WTC11 (cell line): Measurements from ENCODE around the gene CAPN15. TPM values are rescaled to one million over a fixed set of nuclear protein-coding genes. Genes with fewer than 3 reads are reported as not detected.

Experiments
- ATAC-seq: fragments of 200-7000 bp; cut with Tn5 transposase; 2 replicates; pipeline ENCODE4 v1.10.0; 2021; ENCODE audit warnings: mild to moderate bottlenecking, moderate library complexity
- CTCF ChIA-PET: fragments of 300-600 bp; sonication (Branson Sonifier 250); formaldehyde crosslinking; loops from one replicate; lab custom pipeline; 2021; ENCODE audit warnings: antibody characterized with exemption; lab: Charles Lee
- POLR2A ChIA-PET: fragments of 350-600 bp; sonication (Branson Sonifier 250); formaldehyde crosslinking; loops from one replicate; lab custom pipeline; 2021; ENCODE audit warnings: antibody characterized with exemption; lab: Charles Lee
- DNase-seq: peaks from one replicate; pipeline ENCODE4 v3.0.0; 2021; ENCODE audit warnings: low spot score
- H3K27ac Mint-ChIP-seq: 2 replicates; pipeline ENCODE4 v1.8.0; 2021; ENCODE audit warnings: mixed read lengths
- H3K27me3 Mint-ChIP-seq: 2 replicates; pipeline ENCODE4 v1.8.0; 2021; ENCODE audit warnings: low read depth, mild to moderate bottlenecking, moderate library complexity, mixed read lengths
- H3K36me3 Mint-ChIP-seq: 2 replicates; pipeline ENCODE4 v1.8.0; 2021; ENCODE audit warnings: mixed read lengths
- H3K4me1 Mint-ChIP-seq: 2 replicates; pipeline ENCODE4 v1.8.0; 2022; ENCODE audit warnings: mixed read lengths
- H3K4me3 Mint-ChIP-seq: 2 replicates; pipeline ENCODE4 v1.8.0; 2021; ENCODE audit warnings: mild to moderate bottlenecking, moderate library complexity, mixed read lengths
- H3K9me3 Mint-ChIP-seq: 2 replicates; pipeline ENCODE4 v1.8.0; 2021; ENCODE audit warnings: mixed read lengths
- ATF1 ChIP-seq: sonication (generic); formaldehyde crosslinking; IDR thresholded peaks from 2 replicates; pipeline ENCODE4 v1.8.1; 2023; ENCODE audit warnings: mild to moderate bottlenecking, moderate library complexity, missing genetic modification reagents
- CBFB ChIP-seq: sonication (generic); formaldehyde crosslinking; IDR thresholded peaks from 2 replicates; pipeline ENCODE4 v1.8.1; 2022; ENCODE audit warnings: mild to moderate bottlenecking, low read depth, missing genetic modification reagents
- FOXP1 ChIP-seq: sonication (generic); formaldehyde crosslinking; IDR thresholded peaks from 2 replicates; pipeline ENCODE4 v1.8.0; 2022; ENCODE audit warnings: missing genetic modification reagents, mild to moderate bottlenecking, moderate library complexity, borderline replicate concordance
- MYBL2 ChIP-seq: sonication (generic); formaldehyde crosslinking; IDR thresholded peaks from 2 replicates; pipeline ENCODE4 v1.8.1; 2023; ENCODE audit warnings: mild to moderate bottlenecking, moderate library complexity, missing genetic modification reagents
- TCF7 ChIP-seq: sonication (generic); formaldehyde crosslinking; IDR thresholded peaks from 2 replicates; pipeline ENCODE4 v1.8.0; 2022; ENCODE audit warnings: mild to moderate bottlenecking, low read depth, missing genetic modification reagents, moderate library complexity
- ZNF416 ChIP-seq: fragments of 250-450 bp; sonication (Bioruptor Pico); IDR thresholded peaks from 2 replicates; pipeline ENCODE4 v1.9.0; 2021; ENCODE audit warnings: mild to moderate bottlenecking, inconsistent platforms
- ZNF423 ChIP-seq: fragments of 250-450 bp; sonication (Bioruptor Pico); IDR thresholded peaks from 2 replicates; pipeline ENCODE4 v2.1.2; 2022; ENCODE audit warnings: mild to moderate bottlenecking, moderate library complexity
- total RNA-seq: library from RNA; stranded (reverse); gene quantifications from 3 replicates; pipeline ENCODE4 v1.2.3, GENCODE V29; 2021
- TF ChIP-seq, protein P1 (sequence below): sonication (generic); formaldehyde crosslinking; IDR thresholded peaks from 2 replicates; pipeline ENCODE4 v1.8.1; 2023; ENCODE audit warnings: mild to moderate bottlenecking, missing genetic modification reagents
- TF ChIP-seq, protein P2 (sequence below): sonication (generic); formaldehyde crosslinking; IDR thresholded peaks from 2 replicates; pipeline ENCODE4 v1.8.0; 2022; ENCODE audit warnings: mild to moderate bottlenecking, missing genetic modification reagents
- TF ChIP-seq, protein P3 (sequence below): sonication (generic); formaldehyde crosslinking; conservative IDR thresholded peaks from 2 replicates; pipeline ENCODE4 v1.8.1; 2023; ENCODE audit warnings: mild to moderate bottlenecking, low read depth, missing genetic modification reagents, moderate library complexity
- TF ChIP-seq, protein P4 (sequence below): sonication (generic); formaldehyde crosslinking; IDR thresholded peaks from 2 replicates; pipeline ENCODE4 v1.8.1; 2022; ENCODE audit warnings: low read depth, mild to moderate bottlenecking, moderate library complexity, missing genetic modification reagents, borderline replicate concordance
- TF ChIP-seq, protein P5 (sequence below): fragments of 250-450 bp; sonication (Bioruptor Pico); IDR thresholded peaks from 2 replicates; pipeline ENCODE4 v2.1.2; 2022; ENCODE audit warnings: mild to moderate bottlenecking, moderate library complexity
- TF ChIP-seq, protein P6 (sequence below): sonication (generic); formaldehyde crosslinking; IDR thresholded peaks from 2 replicates; pipeline ENCODE4 v1.8.1; 2022; ENCODE audit warnings: missing genetic modification reagents, borderline replicate concordance
- TF ChIP-seq, protein P7 (sequence below): sonication (generic); formaldehyde crosslinking; IDR thresholded peaks from 2 replicates; pipeline ENCODE4 v1.8.1; 2023; ENCODE audit warnings: mild to moderate bottlenecking, moderate library complexity, missing genetic modification reagents

Gene CAPN15
- total RNA-seq, 1 experiment from 2014 or later = 110 TPM

DNA sequence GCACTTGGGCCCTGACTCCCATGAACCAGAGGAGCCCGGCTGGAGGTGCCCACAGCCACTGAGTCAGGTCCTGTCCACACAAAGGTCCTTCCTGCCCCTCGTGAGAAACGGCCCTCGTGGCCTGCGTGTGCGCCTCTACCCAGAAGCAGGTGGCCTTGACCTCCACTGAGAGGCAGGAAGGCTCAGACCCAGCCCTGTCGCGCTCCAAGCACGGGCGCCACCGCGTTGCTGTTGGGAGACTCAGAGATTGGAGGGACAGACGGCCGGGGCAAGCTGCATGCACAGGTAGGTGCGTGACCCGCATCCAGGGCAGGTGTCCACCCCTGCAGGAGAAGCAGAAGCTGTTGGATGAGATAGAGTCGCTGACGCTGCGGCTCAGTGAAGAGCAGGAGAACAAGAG is 8.1 kb upstream of the CAPN15 start:
- Mint-ChIP-seq H3K4me1 (no peaks in the 10 kb centered on the region), H3K9me3 (no peaks in the 10 kb centered on the region), H3K36me3 (peaks cover 2% of the 10 kb centered on the region; the same call in 1 of the 2 replicates)
- TF ChIP-seq TCF7 (CRISPR knock-in tag) (no peak), MYBL2 (CRISPR knock-in tag) (no peak), CBFB (CRISPR knock-in tag) (no peak), ATF1 (CRISPR knock-in tag) (no peak), ZNF423 (CRISPR knock-in tag) (no peak), FOXP1 (no peak), ZNF416 (no peak)
- TF ChIP-seq, protein P1, sequence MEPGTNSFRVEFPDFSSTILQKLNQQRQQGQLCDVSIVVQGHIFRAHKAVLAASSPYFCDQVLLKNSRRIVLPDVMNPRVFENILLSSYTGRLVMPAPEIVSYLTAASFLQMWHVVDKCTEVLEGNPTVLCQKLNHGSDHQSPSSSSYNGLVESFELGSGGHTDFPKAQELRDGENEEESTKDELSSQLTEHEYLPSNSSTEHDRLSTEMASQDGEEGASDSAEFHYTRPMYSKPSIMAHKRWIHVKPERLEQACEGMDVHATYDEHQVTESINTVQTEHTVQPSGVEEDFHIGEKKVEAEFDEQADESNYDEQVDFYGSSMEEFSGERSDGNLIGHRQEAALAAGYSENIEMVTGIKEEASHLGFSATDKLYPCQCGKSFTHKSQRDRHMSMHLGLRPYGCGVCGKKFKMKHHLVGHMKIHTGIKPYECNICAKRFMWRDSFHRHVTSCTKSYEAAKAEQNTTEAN (CRISPR knock-in tag) = no peak
- TF ChIP-seq, protein P2, sequence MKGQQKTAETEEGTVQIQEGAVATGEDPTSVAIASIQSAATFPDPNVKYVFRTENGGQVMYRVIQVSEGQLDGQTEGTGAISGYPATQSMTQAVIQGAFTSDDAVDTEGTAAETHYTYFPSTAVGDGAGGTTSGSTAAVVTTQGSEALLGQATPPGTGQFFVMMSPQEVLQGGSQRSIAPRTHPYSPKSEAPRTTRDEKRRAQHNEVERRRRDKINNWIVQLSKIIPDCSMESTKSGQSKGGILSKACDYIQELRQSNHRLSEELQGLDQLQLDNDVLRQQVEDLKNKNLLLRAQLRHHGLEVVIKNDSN (CRISPR knock-in tag) = no peak
- TF ChIP-seq, protein P3, sequence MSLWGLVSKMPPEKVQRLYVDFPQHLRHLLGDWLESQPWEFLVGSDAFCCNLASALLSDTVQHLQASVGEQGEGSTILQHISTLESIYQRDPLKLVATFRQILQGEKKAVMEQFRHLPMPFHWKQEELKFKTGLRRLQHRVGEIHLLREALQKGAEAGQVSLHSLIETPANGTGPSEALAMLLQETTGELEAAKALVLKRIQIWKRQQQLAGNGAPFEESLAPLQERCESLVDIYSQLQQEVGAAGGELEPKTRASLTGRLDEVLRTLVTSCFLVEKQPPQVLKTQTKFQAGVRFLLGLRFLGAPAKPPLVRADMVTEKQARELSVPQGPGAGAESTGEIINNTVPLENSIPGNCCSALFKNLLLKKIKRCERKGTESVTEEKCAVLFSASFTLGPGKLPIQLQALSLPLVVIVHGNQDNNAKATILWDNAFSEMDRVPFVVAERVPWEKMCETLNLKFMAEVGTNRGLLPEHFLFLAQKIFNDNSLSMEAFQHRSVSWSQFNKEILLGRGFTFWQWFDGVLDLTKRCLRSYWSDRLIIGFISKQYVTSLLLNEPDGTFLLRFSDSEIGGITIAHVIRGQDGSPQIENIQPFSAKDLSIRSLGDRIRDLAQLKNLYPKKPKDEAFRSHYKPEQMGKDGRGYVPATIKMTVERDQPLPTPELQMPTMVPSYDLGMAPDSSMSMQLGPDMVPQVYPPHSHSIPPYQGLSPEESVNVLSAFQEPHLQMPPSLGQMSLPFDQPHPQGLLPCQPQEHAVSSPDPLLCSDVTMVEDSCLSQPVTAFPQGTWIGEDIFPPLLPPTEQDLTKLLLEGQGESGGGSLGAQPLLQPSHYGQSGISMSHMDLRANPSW (CRISPR knock-in tag) = no peak
- TF ChIP-seq, protein P4, sequence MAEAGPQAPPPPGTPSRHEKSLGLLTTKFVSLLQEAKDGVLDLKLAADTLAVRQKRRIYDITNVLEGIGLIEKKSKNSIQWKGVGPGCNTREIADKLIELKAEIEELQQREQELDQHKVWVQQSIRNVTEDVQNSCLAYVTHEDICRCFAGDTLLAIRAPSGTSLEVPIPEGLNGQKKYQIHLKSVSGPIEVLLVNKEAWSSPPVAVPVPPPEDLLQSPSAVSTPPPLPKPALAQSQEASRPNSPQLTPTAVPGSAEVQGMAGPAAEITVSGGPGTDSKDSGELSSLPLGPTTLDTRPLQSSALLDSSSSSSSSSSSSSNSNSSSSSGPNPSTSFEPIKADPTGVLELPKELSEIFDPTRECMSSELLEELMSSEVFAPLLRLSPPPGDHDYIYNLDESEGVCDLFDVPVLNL (CRISPR knock-in tag) = no peak
- TF ChIP-seq, protein P5, sequence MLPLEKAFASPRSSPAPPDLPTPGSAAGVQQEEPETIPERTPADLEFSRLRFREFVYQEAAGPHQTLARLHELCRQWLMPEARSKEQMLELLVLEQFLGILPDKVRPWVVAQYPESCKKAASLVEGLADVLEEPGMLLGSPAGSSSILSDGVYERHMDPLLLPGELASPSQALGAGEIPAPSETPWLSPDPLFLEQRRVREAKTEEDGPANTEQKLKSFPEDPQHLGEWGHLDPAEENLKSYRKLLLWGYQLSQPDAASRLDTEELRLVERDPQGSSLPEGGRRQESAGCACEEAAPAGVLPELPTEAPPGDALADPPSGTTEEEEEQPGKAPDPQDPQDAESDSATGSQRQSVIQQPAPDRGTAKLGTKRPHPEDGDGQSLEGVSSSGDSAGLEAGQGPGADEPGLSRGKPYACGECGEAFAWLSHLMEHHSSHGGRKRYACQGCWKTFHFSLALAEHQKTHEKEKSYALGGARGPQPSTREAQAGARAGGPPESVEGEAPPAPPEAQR (CRISPR knock-in tag) = no peak
- TF ChIP-seq, protein P6, sequence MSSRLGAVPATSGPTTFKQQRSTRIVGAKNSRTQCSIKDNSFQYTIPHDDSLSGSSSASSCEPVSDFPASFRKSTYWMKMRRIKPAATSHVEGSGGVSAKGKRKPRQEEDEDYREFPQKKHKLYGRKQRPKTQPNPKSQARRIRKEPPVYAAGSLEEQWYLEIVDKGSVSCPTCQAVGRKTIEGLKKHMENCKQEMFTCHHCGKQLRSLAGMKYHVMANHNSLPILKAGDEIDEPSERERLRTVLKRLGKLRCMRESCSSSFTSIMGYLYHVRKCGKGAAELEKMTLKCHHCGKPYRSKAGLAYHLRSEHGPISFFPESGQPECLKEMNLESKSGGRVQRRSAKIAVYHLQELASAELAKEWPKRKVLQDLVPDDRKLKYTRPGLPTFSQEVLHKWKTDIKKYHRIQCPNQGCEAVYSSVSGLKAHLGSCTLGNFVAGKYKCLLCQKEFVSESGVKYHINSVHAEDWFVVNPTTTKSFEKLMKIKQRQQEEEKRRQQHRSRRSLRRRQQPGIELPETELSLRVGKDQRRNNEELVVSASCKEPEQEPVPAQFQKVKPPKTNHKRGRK (CRISPR knock-in tag) = no peak
- TF ChIP-seq, protein P7, sequence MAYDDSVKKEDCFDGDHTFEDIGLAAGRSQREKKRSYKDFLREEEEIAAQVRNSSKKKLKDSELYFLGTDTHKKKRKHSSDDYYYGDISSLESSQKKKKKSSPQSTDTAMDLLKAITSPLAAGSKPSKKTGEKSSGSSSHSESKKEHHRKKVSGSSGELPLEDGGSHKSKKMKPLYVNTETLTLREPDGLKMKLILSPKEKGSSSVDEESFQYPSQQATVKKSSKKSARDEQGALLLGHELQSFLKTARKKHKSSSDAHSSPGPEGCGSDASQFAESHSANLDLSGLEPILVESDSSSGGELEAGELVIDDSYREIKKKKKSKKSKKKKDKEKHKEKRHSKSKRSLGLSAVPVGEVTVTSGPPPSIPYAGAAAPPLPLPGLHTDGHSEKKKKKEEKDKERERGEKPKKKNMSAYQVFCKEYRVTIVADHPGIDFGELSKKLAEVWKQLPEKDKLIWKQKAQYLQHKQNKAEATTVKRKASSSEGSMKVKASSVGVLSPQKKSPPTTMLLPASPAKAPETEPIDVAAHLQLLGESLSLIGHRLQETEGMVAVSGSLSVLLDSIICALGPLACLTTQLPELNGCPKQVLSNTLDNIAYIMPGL (CRISPR knock-in tag) = no peak
- TF ChIP-seq, all 79 proteins: peak for 0
- H3K27me3 Mint-ChIP-seq = no peaks in the 10 kb centered on the region
- CTCF ChIA-PET = interaction anchor here (0.8 to 2.1 kb wide), 5 partner anchors 24 to 129 kb away, joined by 3 to 9 read pairs (median 4); no protein-coding TSS in a partner anchor
- no peak for ATAC-seq
- H3K27ac Mint-ChIP-seq = no peak overlapping the region; the same call in 1 of the 2 replicates
- POLR2A ChIA-PET = no interaction called here
- DNase-seq = no peak
- no peak overlapping the region for H3K4me3 Mint-ChIP-seq
